Keratinocyte (primary cell): ENCODE data around the gene DOCK1.

Experiments used
- EZH2 ChIP-seq: IDR thresholded peaks from one replicate; pipeline ENCODE4 v1.6.1; 2012; ENCODE audit warnings: inconsistent platforms, mild to moderate bottlenecking, low read length, moderate library complexity
- TF ChIP-seq, protein P1 (sequence below), 3 experiments: IDR thresholded peaks in 1 of 3; conservative IDR thresholded peaks in 1 of 3; optimal IDR thresholded peaks in 1 of 3; 2 replicates in 2 of 3; 3 replicates in 1 of 3; pipeline versions ENCODE3 to v1.5.1; 2011; ENCODE audit warnings: low read length in 3 of 3, mild to moderate bottlenecking in 3 of 3, moderate library complexity in 2 of 3, control low read depth in 1 of 3, inconsistent platforms in 1 of 3; ENCODE audit not compliant: insufficient read depth in 2 of 3; ENCODE audit errors: extremely low read depth in 1 of 3

DNA sequence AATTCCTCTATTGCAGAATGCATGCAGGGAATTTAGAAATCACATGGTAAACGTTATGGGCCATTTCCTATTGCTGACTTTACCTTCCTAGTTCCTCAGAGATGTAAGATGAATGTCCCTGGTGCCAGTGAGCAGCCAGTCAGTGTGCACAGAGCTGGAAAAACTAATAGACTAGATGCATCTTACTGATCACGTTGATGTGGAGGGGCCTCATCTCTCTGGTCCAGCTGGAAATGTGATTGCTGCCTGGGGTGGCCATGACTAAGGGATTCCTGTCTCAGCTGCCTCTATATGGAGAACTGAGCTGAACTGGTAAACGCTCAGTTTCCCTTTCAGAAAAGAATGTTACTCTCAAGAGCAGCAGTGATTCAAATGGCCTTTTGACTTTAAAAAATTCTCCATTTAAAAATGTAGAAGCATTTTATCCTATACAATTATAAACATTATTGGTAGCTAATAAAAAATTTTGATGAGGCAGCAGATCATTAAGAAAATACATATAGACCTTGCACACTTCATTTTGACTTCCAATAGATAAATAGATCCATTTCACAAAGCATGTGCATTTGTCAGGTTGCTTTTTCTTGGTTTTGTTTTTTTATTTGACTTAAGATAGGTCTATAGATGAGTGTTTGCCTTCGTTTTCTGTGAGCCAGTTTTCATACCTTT is 371.7 kb downstream of the DOCK1 start:
- TF ChIP-seq, protein P1, sequence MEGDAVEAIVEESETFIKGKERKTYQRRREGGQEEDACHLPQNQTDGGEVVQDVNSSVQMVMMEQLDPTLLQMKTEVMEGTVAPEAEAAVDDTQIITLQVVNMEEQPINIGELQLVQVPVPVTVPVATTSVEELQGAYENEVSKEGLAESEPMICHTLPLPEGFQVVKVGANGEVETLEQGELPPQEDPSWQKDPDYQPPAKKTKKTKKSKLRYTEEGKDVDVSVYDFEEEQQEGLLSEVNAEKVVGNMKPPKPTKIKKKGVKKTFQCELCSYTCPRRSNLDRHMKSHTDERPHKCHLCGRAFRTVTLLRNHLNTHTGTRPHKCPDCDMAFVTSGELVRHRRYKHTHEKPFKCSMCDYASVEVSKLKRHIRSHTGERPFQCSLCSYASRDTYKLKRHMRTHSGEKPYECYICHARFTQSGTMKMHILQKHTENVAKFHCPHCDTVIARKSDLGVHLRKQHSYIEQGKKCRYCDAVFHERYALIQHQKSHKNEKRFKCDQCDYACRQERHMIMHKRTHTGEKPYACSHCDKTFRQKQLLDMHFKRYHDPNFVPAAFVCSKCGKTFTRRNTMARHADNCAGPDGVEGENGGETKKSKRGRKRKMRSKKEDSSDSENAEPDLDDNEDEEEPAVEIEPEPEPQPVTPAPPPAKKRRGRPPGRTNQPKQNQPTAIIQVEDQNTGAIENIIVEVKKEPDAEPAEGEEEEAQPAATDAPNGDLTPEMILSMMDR (optimal IDR thresholded peaks at IDR 0.05 in 1 of 3, IDR thresholded peaks at IDR 0.05 in 1 of 3, conservative IDR thresholded peaks at IDR 0.05 in 1 of 3; ENCODE audit: extremely low read depth in 1 of 3, insufficient read depth in 2 of 3, low read length in 3 of 3) = no peak
- no peak for TF ChIP-seq EZH2
